Stimulated activated CD4-positive, alpha-beta T cell treated with anti-CD3 and anti-CD28 coated beads, Interleukin-2, amount 100 ng/mL, for 24 hours (primary cell): ENCODE results near the gene DLGAP1.
"Not testable (repeated sequence)": the region's sequence is repeated elsewhere in the genome, so short reads cannot be mapped to it uniquely, and the experiment has no call there.

ENCODE experiments used
- DNase-seq, 2 donors: peaks; one replicate each; pipeline ENCODE4 v3.0.0-alpha.2; 2020

The DLGAP1 gene

DNA sequence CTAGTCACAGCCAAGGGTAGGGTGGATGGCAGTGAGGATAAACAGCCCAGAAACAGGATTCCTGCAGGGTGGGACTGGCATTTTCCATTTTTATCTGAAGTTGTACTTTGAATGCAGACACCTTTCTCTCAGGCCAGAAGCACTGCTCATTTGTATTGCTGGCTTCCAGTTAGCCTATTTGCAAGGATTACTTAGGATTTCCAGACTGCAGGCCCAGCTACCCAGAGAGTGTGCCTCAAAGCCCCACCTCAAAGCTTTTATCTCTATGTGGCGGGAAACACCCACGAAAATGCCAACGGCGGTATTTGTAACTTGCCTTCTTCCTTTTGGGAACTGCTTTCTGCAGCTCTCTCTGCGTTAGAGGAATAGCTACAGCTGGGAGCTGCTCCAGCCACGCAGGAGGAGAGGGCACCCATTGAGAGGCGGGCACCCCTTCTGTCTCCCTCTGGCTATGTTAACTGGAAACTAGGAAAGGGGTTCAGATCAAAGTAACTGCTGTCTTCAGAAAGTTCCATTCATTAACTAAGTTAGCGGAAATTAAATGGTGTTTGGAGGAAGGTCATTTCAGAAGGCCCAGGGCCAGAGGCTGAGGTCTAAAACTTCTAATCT is 860.2 kb downstream of the DLGAP1 start:
- DNase-seq = peak; percentile 34 to 36

DNA sequence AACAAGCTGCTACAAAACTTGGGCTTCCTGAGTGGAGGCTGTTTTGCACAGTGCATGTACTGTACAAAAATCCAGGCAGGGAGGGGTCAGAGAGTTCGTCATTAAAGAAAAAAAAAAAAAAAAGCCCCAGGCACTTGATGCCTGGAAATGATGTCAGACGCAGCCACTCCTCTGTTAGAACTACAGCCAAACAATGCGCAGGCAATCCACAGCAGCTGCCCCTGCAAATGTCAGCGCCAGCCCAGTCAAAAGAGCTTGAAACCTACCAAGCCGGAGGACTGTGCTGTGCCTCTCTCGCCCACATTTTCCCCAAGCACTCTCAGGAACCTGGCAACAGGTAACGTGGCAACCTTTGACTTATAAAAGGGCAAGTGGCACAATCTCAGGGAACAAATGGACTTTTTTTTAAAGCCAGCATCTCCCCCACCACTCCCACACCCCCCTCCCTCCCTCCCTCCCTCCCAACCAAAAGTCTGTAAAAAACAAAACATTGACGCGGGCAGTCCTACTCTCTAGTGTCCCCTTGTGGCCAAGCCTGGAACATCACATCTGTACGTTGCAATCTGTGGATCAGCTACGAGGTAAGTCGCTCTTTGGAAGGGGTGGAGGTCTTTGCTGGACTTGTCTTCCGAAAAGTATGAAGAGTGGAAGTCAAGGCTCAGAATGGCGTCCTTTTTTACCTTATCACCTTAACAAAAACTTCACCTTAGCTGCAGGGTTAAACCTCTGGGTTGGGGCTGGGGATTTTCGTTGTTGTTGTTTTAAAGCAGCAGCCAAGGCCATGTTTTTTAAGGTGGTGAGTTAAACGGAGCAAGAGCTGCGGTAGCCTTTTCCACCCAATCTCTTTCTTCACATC is 861.0 kb downstream of the DLGAP1 start:
- peak; percentile 86 to 90 for DNase-seq

DNA sequence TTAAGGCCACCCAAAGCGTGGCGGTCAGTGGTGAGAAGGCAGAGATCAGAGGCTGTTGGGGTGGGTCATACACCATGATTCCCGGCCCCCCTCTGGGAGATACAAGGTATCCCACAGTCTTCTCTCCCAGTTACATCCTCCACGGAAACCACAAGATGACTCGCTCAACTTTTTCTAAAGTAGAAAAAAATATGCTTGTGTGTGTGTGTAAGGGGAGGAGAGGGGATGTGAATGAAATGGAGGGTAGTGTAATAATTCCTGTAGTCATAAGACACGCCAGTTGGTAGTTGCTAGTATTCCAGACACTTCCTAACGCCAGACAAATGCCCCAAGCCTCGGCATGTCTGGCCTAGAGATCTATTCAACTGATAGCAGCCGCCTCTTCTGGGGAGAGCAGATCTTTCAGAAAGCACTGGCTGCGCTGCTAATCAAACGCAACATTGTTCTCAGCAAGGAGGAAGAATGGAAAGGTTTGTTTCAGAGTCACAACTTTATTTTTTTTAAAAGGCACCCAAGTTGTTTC is 861.7 kb downstream of the DLGAP1 start:
- DNase-seq = no peak

DNA sequence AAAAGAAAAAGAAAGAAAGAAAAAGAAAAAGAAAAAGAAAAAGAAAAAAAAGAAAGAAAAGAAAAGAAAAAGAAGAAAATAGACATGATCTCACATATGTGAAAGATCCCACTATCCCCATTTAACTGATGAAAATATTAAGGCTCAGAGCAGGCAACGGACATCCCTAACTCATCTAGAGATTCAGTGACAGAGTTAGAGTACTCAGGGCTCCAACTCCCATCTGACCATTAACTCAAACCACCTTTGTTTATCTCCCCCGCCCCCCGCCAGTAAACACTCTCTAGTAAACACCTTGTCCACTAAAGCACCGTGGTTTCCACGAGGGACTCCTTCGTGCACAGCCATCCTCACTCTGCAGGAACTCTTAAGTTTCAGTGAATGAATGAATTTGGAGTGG is 862.2 kb downstream of the DLGAP1 start:
- no peak for DNase-seq

DNA sequence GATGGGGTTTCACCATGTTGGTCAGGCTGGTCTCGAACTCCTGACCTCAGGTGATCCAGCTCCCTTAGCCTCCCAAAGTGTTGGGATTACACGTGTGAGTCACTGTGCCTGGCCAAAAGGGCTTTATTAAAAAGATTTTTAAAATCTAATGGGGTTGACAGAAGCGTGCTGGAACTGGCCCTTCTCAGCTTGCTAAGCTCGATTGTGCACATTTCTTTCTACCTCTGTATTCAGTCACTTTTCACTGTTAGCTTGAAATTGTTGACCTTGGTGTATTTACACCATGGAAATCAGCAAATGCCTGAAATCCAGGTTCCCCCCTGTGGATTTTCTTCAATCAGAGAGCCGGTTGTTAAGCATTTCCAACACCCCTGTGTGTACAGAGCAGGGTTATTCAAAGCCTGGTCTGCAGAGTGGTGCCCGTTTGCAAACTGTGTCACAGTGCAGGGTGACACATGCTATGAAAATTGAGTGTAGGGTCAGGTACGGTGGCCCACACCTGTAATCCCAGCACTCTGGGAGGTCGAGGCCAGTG is 864.9 kb downstream of the DLGAP1 start:
- DNase-seq = no peak

DNA sequence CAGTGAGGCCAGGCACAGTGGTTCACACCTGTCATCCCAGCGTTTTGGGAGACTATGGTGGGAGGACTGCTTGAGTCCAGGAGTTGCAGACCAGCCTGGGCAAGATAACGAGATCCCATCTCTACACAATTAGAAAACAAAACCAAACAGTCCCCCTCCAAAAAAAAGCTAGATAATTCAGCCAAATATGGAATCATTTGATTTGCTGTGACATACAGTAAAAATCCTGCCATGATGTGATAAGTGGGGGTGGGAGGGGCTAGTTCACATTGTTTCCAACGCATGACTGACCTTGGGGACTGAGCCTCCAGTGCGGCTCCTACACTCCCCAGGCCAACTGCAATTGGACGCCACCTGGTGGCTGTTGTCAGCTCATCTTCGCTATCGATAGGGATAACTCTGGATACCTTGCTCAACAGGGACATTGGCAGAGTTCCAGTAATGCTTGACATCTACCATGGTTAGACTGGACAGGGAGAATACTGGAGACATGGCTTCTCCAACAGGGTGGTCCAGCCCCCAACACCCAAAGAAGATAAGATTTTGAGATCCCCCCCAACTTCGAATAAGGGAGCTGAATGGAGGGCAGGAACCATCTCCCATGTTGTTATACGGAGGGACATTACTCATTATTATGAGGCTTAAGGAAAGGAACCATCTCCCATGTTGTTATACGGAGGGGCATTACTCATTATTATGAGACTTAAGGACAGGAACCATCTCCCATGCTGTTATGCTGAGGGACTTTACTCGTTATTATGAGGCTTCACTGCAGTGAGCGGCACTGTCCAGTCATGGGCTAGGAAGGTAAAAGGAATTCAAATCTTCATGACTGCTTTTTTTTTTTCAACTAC is 869.2 kb downstream of the DLGAP1 start:
- peak; percentile 73 to 78 for DNase-seq

DNA sequence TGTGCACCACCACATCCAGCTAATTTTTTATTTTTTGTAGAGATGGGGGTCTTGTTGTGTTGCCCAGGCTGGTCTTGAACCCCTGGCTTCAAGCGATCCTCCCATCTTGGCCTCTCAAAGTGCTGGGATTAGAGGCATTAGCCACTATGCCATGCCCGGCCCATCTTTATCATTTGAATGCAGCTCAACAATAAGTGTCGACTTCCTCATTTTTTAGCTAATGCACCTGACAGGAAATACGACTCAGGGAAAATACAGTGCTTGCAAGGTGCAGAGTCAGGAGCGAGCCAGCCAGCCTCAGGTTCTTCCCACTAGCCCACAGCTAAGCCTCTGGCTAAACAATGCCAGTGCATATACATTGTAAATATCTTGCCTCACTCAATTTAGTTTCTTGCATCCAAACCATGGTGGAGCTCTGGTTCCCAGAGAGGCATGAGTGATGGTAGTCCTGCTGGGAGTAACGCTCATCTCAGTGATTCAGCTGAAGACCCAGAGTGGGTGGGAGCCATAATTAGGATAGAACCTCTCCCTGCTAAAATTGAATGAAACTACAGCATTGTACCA is 870.1 kb downstream of the DLGAP1 start:
- no peak for DNase-seq

DNA sequence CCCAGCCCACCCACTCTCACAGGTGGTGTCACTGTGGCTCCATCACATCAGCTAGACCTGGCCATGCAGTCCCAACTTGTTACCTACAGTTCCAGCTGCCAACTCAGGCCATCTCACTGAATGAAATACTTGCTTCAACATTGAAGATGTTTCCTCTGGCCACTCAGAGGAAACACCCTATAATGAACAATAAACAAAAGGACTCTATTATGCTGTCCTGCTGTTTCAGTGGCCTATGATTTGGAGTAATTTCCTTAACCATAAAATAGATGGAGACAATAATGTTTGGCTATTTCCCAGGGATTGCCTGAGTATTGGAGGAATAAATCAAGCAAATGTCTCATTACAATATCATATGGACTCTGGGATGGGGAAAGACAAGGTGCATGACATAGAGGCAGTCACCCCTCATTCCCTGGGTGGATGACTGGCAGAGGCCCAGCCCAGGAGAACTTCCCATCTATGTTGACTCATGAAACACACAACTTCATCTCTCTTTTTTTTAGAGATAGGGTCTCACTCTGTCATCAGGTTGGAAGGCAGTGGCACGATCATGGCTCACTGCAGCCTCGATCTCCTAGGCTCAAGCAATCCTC is 870.7 kb downstream of the DLGAP1 start:
- DNase-seq = no peak

DNA sequence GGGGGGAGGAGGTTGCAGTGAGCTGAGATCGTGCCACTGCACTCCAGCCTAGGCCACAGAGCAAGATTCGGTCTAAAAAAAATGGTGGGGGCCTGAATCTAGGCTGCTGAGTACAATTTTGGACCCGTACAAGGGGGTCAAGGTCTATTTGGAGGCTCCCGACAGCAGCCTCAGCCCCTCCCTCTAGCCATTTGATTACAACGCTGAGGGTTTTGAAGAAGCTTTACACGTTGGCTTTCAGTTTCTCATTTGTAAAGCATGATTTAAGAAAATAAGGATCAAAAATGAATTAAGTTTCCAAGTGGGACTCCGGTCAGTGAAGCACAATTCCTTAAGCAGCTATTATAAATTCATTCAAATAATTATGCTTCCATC is 871.2 kb downstream of the DLGAP1 start:
- no peak for DNase-seq

DNA sequence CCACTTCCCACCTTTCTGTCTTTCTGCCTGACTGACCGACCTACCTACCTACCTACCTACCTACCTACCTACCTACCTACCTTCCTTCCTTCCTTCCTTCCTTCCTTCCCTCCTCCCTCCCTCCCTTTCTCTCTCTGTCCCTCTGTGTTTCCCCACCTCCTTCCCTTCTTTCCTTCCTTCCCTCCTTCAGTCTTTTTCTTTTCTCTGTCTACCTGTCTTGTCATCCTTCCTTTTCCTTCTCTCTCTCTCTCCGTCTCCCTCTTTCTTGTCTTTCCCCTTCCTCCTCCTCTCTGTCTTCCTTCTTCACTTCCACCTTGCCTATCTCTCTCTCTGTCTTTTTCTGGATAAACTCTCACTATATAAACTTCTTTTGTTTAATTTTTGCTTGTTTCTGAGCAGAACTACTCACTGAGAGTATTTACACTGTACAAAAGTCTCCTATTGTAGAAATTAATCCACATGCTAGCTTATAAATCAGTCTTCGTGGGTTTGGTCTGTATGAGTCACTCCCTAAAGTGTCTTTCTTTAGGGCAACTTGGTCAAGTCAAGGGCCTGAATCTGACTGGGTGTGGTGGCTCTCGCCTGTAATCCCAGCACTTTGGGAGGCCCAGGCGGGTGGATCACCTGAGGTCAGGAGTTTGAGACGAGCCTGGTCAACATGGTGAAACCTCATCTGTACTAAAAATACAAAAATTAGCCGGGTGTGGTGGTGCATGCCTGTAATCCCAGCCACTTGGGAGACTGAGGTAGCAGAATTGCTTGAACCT is 871.8 kb downstream of the DLGAP1 start:
- DNase-seq = not testable (repeated sequence)

DNA sequence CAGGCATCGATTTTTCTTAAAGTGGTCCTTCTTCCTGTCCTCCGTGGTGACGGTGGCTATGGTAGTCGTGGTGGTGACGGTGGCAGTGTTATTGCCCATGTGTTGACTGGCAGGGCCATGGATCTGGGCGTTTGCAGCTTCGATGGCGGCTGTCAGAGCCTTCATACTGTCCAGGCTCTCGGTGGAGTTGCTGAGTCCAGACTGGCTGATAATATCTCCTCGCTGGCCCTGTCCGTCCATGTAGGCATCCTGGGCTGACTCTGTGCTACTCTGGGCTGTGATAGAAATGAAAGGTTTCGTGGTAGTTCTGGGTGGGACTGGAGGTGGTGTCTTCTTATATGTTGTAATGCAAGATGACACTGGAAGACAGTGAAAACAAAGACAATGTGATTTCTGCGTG is 873.2 kb downstream of the DLGAP1 start:
- DNase-seq = no peak

DNA sequence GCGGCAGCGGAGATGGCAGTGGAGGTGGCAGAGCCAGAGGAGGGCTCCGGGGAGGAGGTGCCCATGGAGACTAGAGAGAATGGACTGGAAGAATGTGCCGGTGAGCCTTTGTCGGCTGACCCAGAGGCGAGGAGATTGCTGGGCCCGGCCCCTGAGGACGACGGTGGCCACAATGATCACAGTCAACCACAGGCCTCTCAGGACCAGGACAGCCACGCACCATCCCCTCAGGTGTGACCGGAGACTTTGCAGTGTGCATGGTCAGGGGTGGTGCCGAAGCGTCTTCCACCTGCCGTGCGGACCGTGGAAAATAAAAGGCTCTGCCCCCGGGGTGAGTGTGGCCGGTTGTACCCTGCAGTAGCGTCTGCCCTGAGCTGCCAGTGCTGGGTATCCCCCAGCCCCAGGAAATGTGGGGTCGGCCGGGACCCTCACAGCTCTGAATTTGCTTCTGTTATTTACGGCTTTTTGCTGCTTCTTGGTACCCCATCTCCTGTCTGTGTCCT is 874.5 kb downstream of the DLGAP1 start:
- DNase-seq = not testable (repeated sequence)

DNA sequence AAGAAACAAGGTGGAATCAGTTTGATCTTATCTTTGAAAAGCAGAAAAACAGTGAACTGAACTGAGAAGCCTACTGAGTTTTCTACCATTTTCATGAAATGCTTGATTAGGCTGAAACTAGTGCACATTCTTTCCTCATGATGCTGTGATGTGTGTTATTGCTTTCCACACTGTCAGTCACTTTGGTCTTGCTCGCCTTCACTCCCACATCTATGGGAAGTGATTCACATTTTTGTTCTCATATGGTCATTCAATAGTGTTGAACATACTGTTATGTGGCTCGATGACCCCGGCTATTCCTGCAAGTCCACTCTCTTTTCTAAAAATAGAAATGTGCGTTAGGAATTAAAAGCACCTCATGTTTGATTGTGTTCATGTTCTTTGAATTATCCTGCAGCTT is 875.4 kb downstream of the DLGAP1 start:
- DNase-seq = no peak

DNA sequence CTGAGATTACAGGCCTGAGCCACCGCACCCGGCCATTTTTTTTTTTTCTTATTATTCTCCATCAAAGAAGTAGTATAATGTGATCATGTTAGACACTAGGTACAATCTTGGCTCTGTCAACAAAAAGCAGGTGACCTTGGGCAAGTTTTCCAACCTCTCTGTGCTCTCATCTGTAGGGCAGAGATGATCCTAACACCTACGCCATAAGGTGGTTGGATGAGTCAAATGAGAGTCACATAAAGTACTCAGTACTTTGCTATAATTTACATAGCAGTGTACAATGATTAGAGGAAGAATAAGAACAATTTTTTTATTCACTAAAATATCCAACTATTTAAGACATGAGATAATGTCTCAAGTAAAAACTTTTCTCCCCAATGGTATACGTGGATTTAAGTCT is 876.5 kb downstream of the DLGAP1 start:
- no peak for DNase-seq

DNA sequence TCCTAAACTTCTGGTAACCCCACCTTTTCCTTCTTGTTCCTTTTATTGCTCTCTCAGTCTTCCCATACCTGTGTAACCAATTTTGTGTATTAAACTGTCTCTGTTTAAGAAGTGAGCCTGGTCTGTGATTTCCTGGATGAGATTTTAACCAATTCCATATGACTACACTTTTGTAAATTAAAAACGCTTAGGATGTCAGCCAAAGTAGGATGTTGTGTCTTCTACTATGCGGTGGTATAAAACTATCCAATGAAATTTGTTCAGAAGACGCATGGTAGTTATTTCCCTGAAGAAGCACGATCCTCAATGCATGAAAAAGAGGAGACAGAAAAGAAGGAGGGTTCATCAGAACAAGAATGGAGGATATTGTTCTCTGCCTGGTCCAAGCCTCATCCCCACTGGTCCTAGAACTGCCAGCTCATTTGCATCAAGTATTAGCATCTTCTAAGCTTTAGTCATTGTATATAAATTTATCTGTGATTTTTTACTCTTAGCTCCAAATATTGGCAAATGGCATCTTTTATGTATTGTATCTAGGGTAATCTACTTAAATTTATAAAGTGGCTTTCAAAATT is 877.7 kb downstream of the DLGAP1 start:
- no peak for DNase-seq

DNA sequence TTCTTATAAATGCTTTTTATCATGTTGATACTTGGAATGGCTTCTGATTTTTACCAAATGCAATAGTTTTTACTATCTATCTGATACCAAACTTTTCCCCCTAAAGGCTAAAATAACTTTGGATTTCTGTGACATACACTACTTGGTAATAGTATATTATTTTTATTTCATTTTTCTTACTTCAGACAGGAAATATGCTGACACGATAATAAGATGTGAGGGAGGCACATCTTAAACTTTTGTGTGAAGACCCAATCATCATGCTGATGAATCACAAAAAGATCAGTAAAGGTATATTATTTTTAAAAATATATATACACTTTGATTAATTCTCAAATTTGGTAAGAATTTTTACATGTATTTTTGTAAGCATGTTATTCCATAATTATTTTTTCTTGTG is 882.3 kb downstream of the DLGAP1 start:
- no peak for DNase-seq

DNA sequence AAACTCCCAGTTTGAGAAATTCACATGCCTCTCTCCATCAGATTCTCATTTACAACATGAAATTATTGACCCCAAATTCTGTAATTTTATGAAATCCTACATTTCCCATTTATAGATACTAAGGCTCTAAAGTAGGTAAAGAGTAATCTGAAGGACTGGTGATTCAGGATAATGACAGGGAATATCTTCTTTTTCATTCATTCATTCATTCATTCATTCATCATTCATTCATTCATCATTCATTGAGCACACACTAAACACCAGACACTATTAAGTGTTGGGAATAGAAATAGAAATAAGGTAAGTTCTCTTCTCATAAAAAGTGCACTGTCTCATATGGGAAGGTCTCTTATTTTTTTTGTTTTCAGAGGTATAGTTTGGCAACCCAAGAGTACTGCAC is 888.3 kb downstream of the DLGAP1 start:
- DNase-seq = no peak

DNA sequence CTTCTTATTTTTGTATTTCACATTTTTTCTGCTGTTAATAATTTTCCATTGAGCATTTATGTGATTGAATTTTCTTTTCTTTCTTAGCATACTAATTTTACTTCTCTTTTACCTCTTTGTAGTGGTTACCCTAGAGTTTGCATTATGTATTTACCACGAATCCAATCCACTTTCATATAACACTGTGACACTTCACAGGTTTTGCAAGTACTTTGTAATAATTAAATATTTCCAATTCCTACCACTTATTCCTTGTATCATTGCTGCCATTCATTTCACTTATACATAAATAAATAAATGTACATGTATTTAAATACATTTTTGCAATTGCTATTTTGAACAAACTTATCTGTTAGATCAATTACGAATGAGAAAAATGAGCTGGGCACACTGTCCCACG is 894.4 kb downstream of the DLGAP1 start:
- DNase-seq = no peak

DNA sequence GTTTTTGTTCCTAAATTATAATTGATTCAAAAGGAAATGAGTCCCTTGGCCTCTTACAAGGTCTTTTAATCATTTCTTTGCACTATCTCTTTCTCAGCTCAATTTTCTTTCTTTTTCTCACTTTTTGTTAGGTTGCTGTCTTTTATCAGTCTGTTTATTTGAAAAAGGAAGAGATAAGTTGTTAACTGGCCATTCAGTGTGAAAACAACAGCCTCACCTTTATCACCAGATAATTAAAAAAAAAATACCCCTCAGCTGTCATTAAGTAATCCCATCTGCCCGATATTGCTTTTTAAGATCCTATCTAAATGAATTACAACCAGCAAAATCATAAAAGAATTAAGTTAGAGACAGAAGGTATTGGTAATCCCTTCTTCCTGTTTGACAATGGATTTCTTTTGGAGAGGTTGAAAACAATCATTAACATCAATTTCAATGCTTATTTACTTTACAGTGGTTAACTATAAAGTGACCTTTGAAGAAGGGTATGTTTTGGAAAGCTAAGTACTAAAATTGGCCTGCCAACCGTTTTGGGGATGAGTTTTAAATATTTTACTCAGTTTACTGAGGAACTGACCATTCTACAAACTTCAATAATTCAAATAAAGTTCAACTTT is 900.2 kb downstream of the DLGAP1 start:
- no peak for DNase-seq

DNA sequence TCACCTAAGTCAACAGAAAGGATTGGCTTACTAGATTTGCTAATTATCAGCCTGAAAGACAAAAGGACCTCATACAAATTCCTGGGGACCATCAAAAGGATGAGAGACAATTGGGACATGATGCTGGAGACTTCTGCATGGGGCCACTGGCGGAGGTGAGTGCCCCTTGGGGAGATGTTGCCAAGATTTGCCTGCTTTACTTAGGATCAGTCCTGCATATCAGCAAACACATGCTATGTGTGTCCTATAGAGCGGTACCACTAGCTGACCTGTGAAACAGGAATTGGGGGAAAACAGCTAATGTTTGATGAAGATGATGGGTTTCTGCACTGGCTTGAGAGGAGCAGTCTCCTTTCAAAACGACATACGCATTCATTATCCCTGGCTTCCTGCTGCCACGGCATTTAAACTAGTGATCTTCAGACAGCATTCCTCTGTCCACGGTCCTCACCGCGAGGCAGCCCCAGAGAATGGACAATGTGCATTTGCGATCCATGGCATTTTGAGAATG is 901.0 kb downstream of the DLGAP1 start:
- no peak for DNase-seq
